ENCODE data around the gene QSOX1.

QSOX1 gene

GRCh38 chr1:180145446-180145845 lies 9.2 kb upstream of the QSOX1 start:
- H4K20me1 ChIP-seq (ENCODE audit: insufficient read depth, low read length): no peaks in the 10 kb centered on the region
- H3K4me2 ChIP-seq (ENCODE audit: low read length): no peak overlapping the region
- no peak overlapping the region for H3K9ac ChIP-seq (ENCODE audit: low read length)
- H3K9me2 ChIP-seq (ENCODE audit: low read depth, low read length): no peaks in the 10 kb centered on the region
- H3K4me3 ChIP-seq (ENCODE audit: low read depth, low read length, poor library complexity, severe bottlenecking): no peak overlapping the region
- H3K79me2 ChIP-seq (ENCODE audit: insufficient read depth, low read length): no peaks in the 10 kb centered on the region
- no peak overlapping the region for H3K27ac ChIP-seq (ENCODE audit: low read depth, low read length, poor library complexity, severe bottlenecking)
- no peaks in the 10 kb centered on the region for H3F3A ChIP-seq (ENCODE audit: insufficient read depth, low read length)
- H3K9me3 ChIP-seq (ENCODE audit: low read length): no peaks in the 10 kb centered on the region
- TF ChIP-seq CTCF (IDR thresholded peaks at IDR 0.05; ENCODE audit: low read length): no peak
- TF ChIP-seq EZH2 (IDR thresholded peaks at IDR 0.05; ENCODE audit: borderline replicate concordance, low read length): no peak
- no peak overlapping the region for H2AFZ ChIP-seq (ENCODE audit: low read length)
- H3K36me3 ChIP-seq (ENCODE audit: insufficient read depth, low read length): no peaks in the 10 kb centered on the region
- no peaks in the 10 kb centered on the region for H3K4me1 ChIP-seq (ENCODE audit: insufficient read depth, low read length, severe bottlenecking)
- no peaks in the 10 kb centered on the region; the same call in 1 of the 2 replicates for H3K27me3 ChIP-seq (ENCODE audit: insufficient read depth, low read length)

GRCh38 chr1:180150982-180151381 lies 3.7 kb upstream of the QSOX1 start:
- Histone ChIP-seq H3K36me3 (ENCODE audit: insufficient read depth, low read length) (no peaks in the 10 kb centered on the region), H2AFZ (ENCODE audit: low read length) (no peak overlapping the region), H3K4me1 (ENCODE audit: insufficient read depth, low read length, severe bottlenecking) (peaks cover 20% of the 10 kb centered on the region), H3K9ac (ENCODE audit: low read length) (no peak overlapping the region), H3K4me3 (ENCODE audit: low read depth, low read length, poor library complexity, severe bottlenecking) (no peak overlapping the region), H3K27me3 (ENCODE audit: insufficient read depth, low read length) (no peaks in the 10 kb centered on the region), H4K20me1 (ENCODE audit: insufficient read depth, low read length) (no peaks in the 10 kb centered on the region), H3K4me2 (ENCODE audit: low read length) (no peak overlapping the region), H3F3A (ENCODE audit: insufficient read depth, low read length) (no peaks in the 10 kb centered on the region), H3K79me2 (ENCODE audit: insufficient read depth, low read length) (no peaks in the 10 kb centered on the region), H3K27ac (ENCODE audit: low read depth, low read length, poor library complexity, severe bottlenecking) (no peak overlapping the region), H3K9me2 (ENCODE audit: low read depth, low read length) (no peaks in the 10 kb centered on the region), H3K9me3 (ENCODE audit: low read length) (no peaks in the 10 kb centered on the region)
- TF ChIP-seq CTCF (IDR thresholded peaks at IDR 0.05; ENCODE audit: low read length) (no peak), EZH2 (IDR thresholded peaks at IDR 0.05; ENCODE audit: borderline replicate concordance, low read length) (no peak)

GRCh38 chr1:180151508-180151907 lies 3.2 kb upstream of the QSOX1 start:
- no peak overlapping the region for H3K27ac ChIP-seq (ENCODE audit: low read depth, low read length, poor library complexity, severe bottlenecking)
- no peaks in the 10 kb centered on the region for H3F3A ChIP-seq (ENCODE audit: insufficient read depth, low read length)
- H2AFZ ChIP-seq (ENCODE audit: low read length): no peak overlapping the region
- no peaks in the 10 kb centered on the region for H3K36me3 ChIP-seq (ENCODE audit: insufficient read depth, low read length)
- H4K20me1 ChIP-seq (ENCODE audit: insufficient read depth, low read length): no peaks in the 10 kb centered on the region
- H3K9me3 ChIP-seq (ENCODE audit: low read length): no peaks in the 10 kb centered on the region
- no peak overlapping the region for H3K4me3 ChIP-seq (ENCODE audit: low read depth, low read length, poor library complexity, severe bottlenecking)
- H3K27me3 ChIP-seq (ENCODE audit: insufficient read depth, low read length): no peaks in the 10 kb centered on the region
- H3K79me2 ChIP-seq (ENCODE audit: insufficient read depth, low read length): no peaks in the 10 kb centered on the region
- no peaks in the 10 kb centered on the region for H3K9me2 ChIP-seq (ENCODE audit: low read depth, low read length)
- TF ChIP-seq CTCF (IDR thresholded peaks at IDR 0.05; ENCODE audit: low read length) (no peak), EZH2 (IDR thresholded peaks at IDR 0.05; ENCODE audit: borderline replicate concordance, low read length) (no peak)
- no peak overlapping the region for H3K4me2 ChIP-seq (ENCODE audit: low read length)
- H3K4me1 ChIP-seq (ENCODE audit: insufficient read depth, low read length, severe bottlenecking): peaks cover 25% of the 10 kb centered on the region
- no peak overlapping the region for H3K9ac ChIP-seq (ENCODE audit: low read length)

Measured in OCI-LY1 (cell line).